Endodermal cell (in vitro differentiated cells): ENCODE measurements around the gene FEN1. TPM values are rescaled to one million over a fixed set of nuclear protein-coding genes. Genes with fewer than 3 reads are reported as not detected.

Experiments used
- DNase-seq: peaks from one replicate; pipeline ENCODE4 v3.0.0-alpha.2; 2017
- H3K27ac ChIP-seq: 2 replicates; pipeline ENCODE4 v1.5.1; 2013; ENCODE audit warnings: mild to moderate bottlenecking, low read depth, low read length, moderate library complexity
- H3K27me3 ChIP-seq: 2 replicates; pipeline ENCODE4 v1.6.1; 2013; ENCODE audit warnings: mild to moderate bottlenecking, low read length, moderate library complexity; ENCODE audit not compliant: insufficient read depth, control insufficient read depth, poor library complexity, severe bottlenecking
- H3K36me3 ChIP-seq: 2 replicates; pipeline ENCODE4 v1.7.0; 2013; ENCODE audit warnings: mild to moderate bottlenecking, low read length, moderate library complexity; ENCODE audit not compliant: control insufficient read depth, insufficient read depth
- H3K4me1 ChIP-seq: one replicate; pipeline ENCODE4 v1.7.0; 2013; ENCODE audit warnings: low read length; ENCODE audit not compliant: control insufficient read depth, insufficient read depth
- H3K4me3 ChIP-seq: 2 replicates; pipeline ENCODE4 v1.5.1; 2013; ENCODE audit warnings: mild to moderate bottlenecking, low read length, moderate library complexity
- H3K9ac ChIP-seq: 2 replicates; pipeline ENCODE4 v1.6.1; 2013; ENCODE audit warnings: mild to moderate bottlenecking, low read length, moderate library complexity; ENCODE audit not compliant: poor library complexity, severe bottlenecking; ENCODE audit errors: extremely low read depth
- H3K9me3 ChIP-seq: 2 replicates; pipeline ENCODE4 v1.6.1; 2013; ENCODE audit warnings: mild to moderate bottlenecking, low read length, moderate library complexity; ENCODE audit not compliant: control insufficient read depth
- H3K27ac Mint-ChIP-seq: 2 replicates; pipeline ENCODE4 v1.8.0; 2020; ENCODE audit warnings: mixed read lengths
- H3K27me3 Mint-ChIP-seq: 2 replicates; pipeline ENCODE4 v1.8.0; 2021; ENCODE audit warnings: mild to moderate bottlenecking, mixed read lengths; ENCODE audit not compliant: insufficient read depth
- H3K36me3 Mint-ChIP-seq: 2 replicates; pipeline ENCODE4 v1.8.0; 2020; ENCODE audit warnings: low read depth, mixed read lengths
- H3K4me1 Mint-ChIP-seq: 2 replicates; pipeline ENCODE4 v1.8.0; 2020; ENCODE audit warnings: mixed read lengths
- H3K4me3 Mint-ChIP-seq: 2 replicates; pipeline ENCODE4 v1.8.0; 2020; ENCODE audit warnings: mild to moderate bottlenecking, moderate library complexity, mixed read lengths
- H3K9me3 Mint-ChIP-seq: 2 replicates; pipeline ENCODE4 v1.8.0; 2020; ENCODE audit warnings: mild to moderate bottlenecking, mixed read lengths
- CTCF ChIP-seq: fragments of 200-600 bp; sonication (generic); conservative IDR thresholded peaks from 2 replicates; pipeline ENCODE4 v1.5.0; 2021; ENCODE audit warnings: antibody characterized with exemption, mild to moderate bottlenecking
- WGBS, 2 experiments: methylation state at CpG; one replicate each; pipeline versions ENCODE4 v1.1.5 to v1.1.7; 2013; ENCODE audit warnings: missing lambda C conversion rate in 2 of 2, mixed read lengths in 1 of 2; ENCODE audit not compliant: insufficient coverage in 1 of 2, insufficient read length in 1 of 2; 5-methylcytosine and 5-hydroxymethylcytosine counted together
- total RNA-seq, 2 donors: library from RNA; stranded (reverse); fragmentation: NEBNext Ultra II Directional in 1 of 2; extraction: Animal tissue kit (Norgen Biotek cat#: 25700) in 1 of 2; gene quantifications; 2 replicates in 1 of 2; 3 replicates in 1 of 2; pipeline ENCODE4 v1.2.1, GENCODE V29; 2021

The FEN1 gene
- total RNA-seq, 2 donors from 2014 or later = 66.7 to 81.8 TPM

DNA sequence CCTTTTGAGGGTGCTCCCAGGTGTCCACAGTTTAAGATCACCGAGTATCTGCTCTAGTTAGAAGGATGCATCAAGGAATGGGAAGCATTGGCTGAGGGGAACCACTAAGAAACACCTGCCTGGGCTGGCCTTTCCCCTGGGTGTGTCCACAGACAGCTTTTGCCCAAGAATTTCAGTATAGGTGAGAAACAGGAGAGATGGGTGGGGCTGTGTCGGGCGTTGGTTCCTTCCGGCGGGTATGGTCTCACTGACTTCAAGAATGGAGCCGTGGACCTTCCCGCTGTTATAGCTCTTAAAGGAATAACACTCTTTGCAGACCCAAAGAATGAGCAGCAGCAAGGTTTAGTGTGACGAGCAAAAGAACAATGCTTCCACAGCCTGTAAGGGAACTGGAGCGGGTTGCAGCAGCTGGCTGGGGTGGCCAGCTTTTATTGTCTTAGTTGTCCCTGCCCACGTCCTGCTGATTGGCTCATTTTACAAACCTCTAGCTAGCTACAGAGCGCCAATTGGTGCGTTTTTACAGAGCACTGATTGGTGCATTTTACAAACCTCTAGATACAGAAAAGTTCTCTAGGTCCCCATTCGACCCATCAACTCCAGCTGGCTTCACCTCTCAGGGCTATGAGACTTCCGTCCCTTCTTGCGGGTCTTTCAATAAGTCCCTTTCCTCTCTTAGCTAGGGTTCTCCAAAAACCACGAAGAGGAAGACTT lies 21.7 kb downstream of the FEN1 start:
- TF ChIP-seq CTCF = no peak
- Mint-ChIP-seq H3K27ac (peak overlapping the region; percentile 97), H3K4me1 (peaks cover 11% of the 10 kb centered on the region), H3K9me3 (peaks cover 4% of the 10 kb centered on the region), H3K4me3 (peak overlapping the region; percentile 95), H3K36me3 (peaks cover 47% of the 10 kb centered on the region), H3K27me3 (no peaks in the 10 kb centered on the region)
- peak overlapping the region; percentile 93 for H3K27ac ChIP-seq
- H3K27me3 ChIP-seq = no peaks in the 10 kb centered on the region
- H3K9ac ChIP-seq = no peak overlapping the region
- DNase-seq = peak; percentile 79
- no peaks in the 10 kb centered on the region for H3K4me1 ChIP-seq
- peak overlapping the region; percentile 92 for H3K4me3 ChIP-seq
- peaks cover 40% of the 10 kb centered on the region for H3K36me3 ChIP-seq
- 83 to 85% methylated on average over 13 to 16 of the region's 16 CpGs for WGBS, 2 experiments
- H3K9me3 ChIP-seq = no peaks in the 10 kb centered on the region

- H3K27ac ChIP-seq = peak overlapping the region; percentile 97
- peak overlapping the region; percentile 92 for H3K9ac ChIP-seq
- peak overlapping the region; percentile 92 for H3K4me3 ChIP-seq
- peaks cover 33% of the 10 kb centered on the region for H3K36me3 ChIP-seq
- H3K9me3 ChIP-seq = no peaks in the 10 kb centered on the region
- peak; percentile 99 for DNase-seq
- Mint-ChIP-seq H3K27me3 (no peaks in the 10 kb centered on the region), H3K27ac (peak overlapping the region; percentile 100), H3K36me3 (peaks cover 40% of the 10 kb centered on the region), H3K4me3 (peak overlapping the region; percentile 95), H3K4me1 (peaks cover 11% of the 10 kb centered on the region), H3K9me3 (peaks cover 4% of the 10 kb centered on the region)
- H3K27me3 ChIP-seq = no peaks in the 10 kb centered on the region
- no peak for TF ChIP-seq CTCF
- H3K4me1 ChIP-seq = no peaks in the 10 kb centered on the region
- 2 to 3% methylated on average over 28 to 66 of the region's 66 CpGs for WGBS, 2 experiments
These were observed 22.5 kb downstream of the FEN1 start for GRCh38 chr11:61814958-61815789.

DNA sequence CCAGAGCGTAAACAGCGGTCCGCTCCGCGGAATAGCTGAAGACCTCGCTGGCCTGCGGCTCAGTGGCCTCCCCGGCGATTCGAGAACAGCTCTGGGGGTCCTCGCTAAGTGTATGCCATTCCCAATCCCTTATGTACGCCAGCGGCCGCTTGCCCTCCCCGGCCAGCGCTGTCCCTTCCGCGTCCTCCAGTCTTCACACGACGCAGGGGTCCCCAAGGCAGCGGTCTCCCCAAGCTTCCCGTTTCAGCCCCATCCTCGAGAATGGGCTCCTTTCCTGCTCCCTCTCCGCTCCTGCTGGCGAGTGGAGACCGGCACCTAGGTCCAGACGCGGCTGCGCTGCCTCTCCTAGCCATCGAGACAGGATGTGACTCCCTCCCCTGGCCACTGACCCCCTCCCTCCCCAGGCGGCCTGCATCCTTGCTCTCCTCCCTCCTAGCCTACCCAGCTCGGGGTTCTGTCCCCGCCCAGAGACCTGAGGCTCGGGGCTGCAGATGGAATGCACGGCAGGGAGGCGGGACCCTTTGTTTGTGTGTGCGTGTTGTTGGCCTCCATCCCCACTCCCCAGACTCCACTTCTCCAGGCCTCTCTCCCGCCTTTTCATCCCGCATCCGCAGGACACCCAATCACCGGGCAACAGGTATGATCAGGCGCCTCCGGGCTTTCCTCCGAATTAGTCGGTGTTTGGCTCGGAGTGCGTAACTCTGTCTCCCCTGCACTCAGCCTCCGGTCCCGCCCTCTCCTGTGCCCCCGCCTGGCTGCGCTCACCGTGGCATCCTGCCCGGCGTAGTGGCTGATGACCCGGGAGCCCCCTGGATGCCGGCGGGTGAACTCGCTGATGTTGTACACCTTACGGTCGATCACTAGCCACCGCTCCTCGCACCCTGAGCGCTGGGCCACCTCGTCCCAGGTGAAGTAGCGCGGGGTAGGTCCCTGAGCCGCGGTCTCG lies 23.4 kb downstream of the FEN1 start:
- peak overlapping the region; percentile 92 for H3K4me3 ChIP-seq
- Mint-ChIP-seq H3K27ac (peak overlapping the region; percentile 100), H3K36me3 (peaks cover 32% of the 10 kb centered on the region), H3K4me1 (peaks cover 11% of the 10 kb centered on the region), H3K27me3 (no peaks in the 10 kb centered on the region), H3K9me3 (peaks cover 4% of the 10 kb centered on the region), H3K4me3 (peak overlapping the region; percentile 95)
- H3K9ac ChIP-seq = peak overlapping the region; percentile 92
- no peaks in the 10 kb centered on the region for H3K4me1 ChIP-seq
- DNase-seq = peak; percentile 91
- no peak for TF ChIP-seq CTCF
- H3K36me3 ChIP-seq = peaks cover 26% of the 10 kb centered on the region
- H3K27ac ChIP-seq = peak overlapping the region; percentile 97
- WGBS, 2 experiments = 0 to 1% methylated on average over 43 to 67 of the region's 69 CpGs
- no peaks in the 10 kb centered on the region for H3K9me3 ChIP-seq
- H3K27me3 ChIP-seq = no peaks in the 10 kb centered on the region
